HG03565 (cell line): ENCODE data around the gene MICAL3.
"Not testable (repeated sequence)": the region's sequence is repeated elsewhere in the genome, so short reads cannot be mapped to it uniquely, and the experiment has no call there.

Experiments used
- ATAC-seq: cut with Tn5 transposase; IDR thresholded peaks from one replicate; pipeline ENCODE4 v1.9.1; 2021; ENCODE audit warnings: mild to moderate bottlenecking, moderate library complexity; ENCODE audit not compliant: unreplicated experiment

Gene MICAL3

GRCh38 chr22:17773606-17774205 is 250.7 kb downstream of the MICAL3 start:
- no peak for ATAC-seq

GRCh38 chr22:17772958-17773605 is 251.3 kb downstream of the MICAL3 start:
- ATAC-seq = no peak

GRCh38 chr22:17772249-17772957 is 252.0 kb downstream of the MICAL3 start:
- ATAC-seq = no peak

GRCh38 chr22:17770180-17771077 is 253.9 kb downstream of the MICAL3 start:
- ATAC-seq = no peak

GRCh38 chr22:17769716-17770082 is 254.7 kb downstream of the MICAL3 start:
- no peak for ATAC-seq

GRCh38 chr22:17769013-17769715 is 255.2 kb downstream of the MICAL3 start:
- no peak for ATAC-seq

GRCh38 chr22:17767233-17768065 is 256.9 kb downstream of the MICAL3 start:
- ATAC-seq = no peak

- not testable (repeated sequence) for ATAC-seq
Measured at GRCh38 chr22:17764852-17765251, 259.5 kb downstream of the MICAL3 start.

- no peak for ATAC-seq
Measured at GRCh38 chr22:17764036-17764435, 260.3 kb downstream of the MICAL3 start.

- not testable (repeated sequence) for ATAC-seq
Measured at GRCh38 chr22:17763442-17763841, 260.9 kb downstream of the MICAL3 start.

- no peak for ATAC-seq
Measured at GRCh38 chr22:17761138-17761488, 263.2 kb downstream of the MICAL3 start.

- no peak for ATAC-seq
Measured at GRCh38 chr22:17754233-17754925, 270.0 kb downstream of the MICAL3 start.

GRCh38 chr22:17753401-17753989 is 270.9 kb downstream of the MICAL3 start:
- ATAC-seq = no peak

- ATAC-seq = no peak
Measured at GRCh38 chr22:17751596-17751995, 272.8 kb downstream of the MICAL3 start.

GRCh38 chr22:17749605-17750395 is 274.6 kb downstream of the MICAL3 start:
- ATAC-seq = no peak

- ATAC-seq = no peak
Measured at GRCh38 chr22:17748555-17749353, 275.6 kb downstream of the MICAL3 start.

GRCh38 chr22:17746916-17747315 is 277.4 kb downstream of the MICAL3 start:
- no peak for ATAC-seq
